BLaER1 (cell line): Measurements from ENCODE around the gene FUT3.
"Not testable (repeated sequence)": the region's sequence is repeated elsewhere in the genome, so short reads cannot be mapped to it uniquely, and the experiment has no call there.

ENCODE experiments used
- H3K27ac ChIP-seq: shearing (Covaris generic); formaldehyde crosslinking; 2 replicates; pipeline ENCODE4 v1.8.1; 2022
- H3K27me3 ChIP-seq: shearing (Covaris generic); formaldehyde crosslinking; 2 replicates; pipeline ENCODE4 v1.8.1; 2022
- H3K36me3 ChIP-seq: shearing (Covaris generic); formaldehyde crosslinking; 2 replicates; pipeline ENCODE4 v1.8.1; 2022
- H3K4me1 ChIP-seq: shearing (Covaris generic); formaldehyde crosslinking; 2 replicates; pipeline ENCODE4 v1.8.1; 2022
- H3K4me2 ChIP-seq: shearing (Covaris generic); formaldehyde crosslinking; 2 replicates; pipeline ENCODE4 v1.8.1; 2022
- H3K4me3 ChIP-seq: shearing (Covaris generic); formaldehyde crosslinking; 2 replicates; pipeline ENCODE4 v1.8.1; 2022
- H3K9ac ChIP-seq: shearing (Covaris generic); formaldehyde crosslinking; 2 replicates; pipeline ENCODE4 v1.8.1; 2022
- H3K9me3 ChIP-seq: shearing (Covaris generic); formaldehyde crosslinking; 2 replicates; pipeline ENCODE4 v1.8.1; 2022
- H4K20me1 ChIP-seq: shearing (Covaris generic); formaldehyde crosslinking; 2 replicates; pipeline ENCODE4 v1.8.1; 2022
- Cebpa-rat ChIP-seq: shearing (Covaris generic); IDR thresholded peaks from 2 replicates; pipeline ENCODE4 v1.8.1; 2022

FUT3 gene

DNA sequence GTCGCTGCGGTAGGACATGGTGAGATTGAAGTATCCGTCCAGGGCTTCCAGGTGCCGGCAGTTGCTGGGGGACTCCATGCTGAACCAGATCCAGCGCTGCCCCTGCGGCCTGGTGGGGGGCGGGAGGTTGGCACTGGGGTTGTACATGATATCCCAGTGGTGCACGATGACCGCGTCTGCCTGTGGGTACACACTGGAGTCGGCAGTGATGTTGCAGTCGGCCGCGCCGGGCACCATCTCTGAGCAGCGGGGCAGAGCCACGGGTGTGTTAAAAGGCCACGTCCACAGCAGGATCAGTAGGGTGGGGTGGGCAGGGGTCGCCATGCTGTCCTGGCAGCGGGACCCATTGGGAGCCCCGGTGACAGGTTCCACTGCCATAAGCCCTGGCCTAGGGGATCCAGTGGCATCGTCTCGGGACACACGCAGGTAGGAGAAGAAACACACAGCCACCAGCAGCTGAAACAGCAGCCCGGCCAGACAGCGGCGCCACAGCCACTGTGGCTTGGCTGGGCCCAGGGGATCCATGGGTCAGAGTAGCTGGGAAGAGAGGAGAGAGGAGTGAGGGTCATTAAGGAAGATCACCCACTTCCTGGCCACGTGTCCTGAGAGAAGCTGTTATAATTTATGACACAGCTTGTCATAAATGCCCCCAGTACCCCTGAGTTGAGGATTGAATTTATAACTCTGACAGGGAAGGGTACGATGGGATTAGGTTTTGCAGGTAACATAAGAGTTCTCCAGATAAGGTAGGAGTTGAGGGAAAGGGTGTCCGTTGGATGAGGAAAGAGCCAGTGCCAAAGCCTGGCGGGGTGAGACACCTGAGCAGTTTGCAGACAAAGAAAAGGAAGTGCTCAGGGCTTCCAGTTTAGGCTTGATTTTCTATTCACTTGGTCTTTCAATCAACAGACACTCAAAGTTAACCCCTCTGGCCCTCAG lies 16.2 kb upstream of the FUT3 start:
- Histone ChIP-seq H3K27me3 (no peaks in the 10 kb centered on the region), H3K27ac (no peak overlapping the region), H3K9me3 (no peaks in the 10 kb centered on the region), H3K4me2 (no peak overlapping the region), H3K4me1 (peaks cover 8% of the 10 kb centered on the region), H3K9ac (no peak overlapping the region), H3K36me3 (no peaks in the 10 kb centered on the region), H3K4me3 (no peak overlapping the region), H4K20me1 (no peaks in the 10 kb centered on the region; the same call in 1 of the 2 replicates)
- no peak for TF ChIP-seq Cebpa-rat

- Histone ChIP-seq H3K9me3 (no peaks in the 10 kb centered on the region), H3K27me3 (no peaks in the 10 kb centered on the region), H3K4me1 (peaks cover 8% of the 10 kb centered on the region), H3K4me2 (0 out of 2 replicates have a peak overlapping the region, but pooled peaks have one; percentile 24), H3K36me3 (no peaks in the 10 kb centered on the region), H3K9ac (no peak overlapping the region), H3K27ac (no peak overlapping the region), H3K4me3 (no peak overlapping the region), H4K20me1 (no peaks in the 10 kb centered on the region; the same call in 1 of the 2 replicates)
- TF ChIP-seq Cebpa-rat, result no peak
Observed at GRCh38 chr19:5865772-5866171, 14.5 kb upstream of the FUT3 start.

- H3K27me3 ChIP-seq, result no peaks in the 10 kb centered on the region
- H3K27ac ChIP-seq, result no peak overlapping the region
- no peaks in the 10 kb centered on the region; the same call in 1 of the 2 replicates for H4K20me1 ChIP-seq
- H3K4me2 ChIP-seq, result 0 out of 2 replicates have a peak overlapping the region, but pooled peaks have one; percentile 24
- H3K4me3 ChIP-seq, result no peak overlapping the region
- peaks cover 8% of the 10 kb centered on the region for H3K4me1 ChIP-seq
- H3K9ac ChIP-seq, result no peak overlapping the region
- no peak for TF ChIP-seq Cebpa-rat
- no peaks in the 10 kb centered on the region for H3K9me3 ChIP-seq
- H3K36me3 ChIP-seq, result no peaks in the 10 kb centered on the region
Observed at GRCh38 chr19:5864725-5865486, 13.7 kb upstream of the FUT3 start.

DNA sequence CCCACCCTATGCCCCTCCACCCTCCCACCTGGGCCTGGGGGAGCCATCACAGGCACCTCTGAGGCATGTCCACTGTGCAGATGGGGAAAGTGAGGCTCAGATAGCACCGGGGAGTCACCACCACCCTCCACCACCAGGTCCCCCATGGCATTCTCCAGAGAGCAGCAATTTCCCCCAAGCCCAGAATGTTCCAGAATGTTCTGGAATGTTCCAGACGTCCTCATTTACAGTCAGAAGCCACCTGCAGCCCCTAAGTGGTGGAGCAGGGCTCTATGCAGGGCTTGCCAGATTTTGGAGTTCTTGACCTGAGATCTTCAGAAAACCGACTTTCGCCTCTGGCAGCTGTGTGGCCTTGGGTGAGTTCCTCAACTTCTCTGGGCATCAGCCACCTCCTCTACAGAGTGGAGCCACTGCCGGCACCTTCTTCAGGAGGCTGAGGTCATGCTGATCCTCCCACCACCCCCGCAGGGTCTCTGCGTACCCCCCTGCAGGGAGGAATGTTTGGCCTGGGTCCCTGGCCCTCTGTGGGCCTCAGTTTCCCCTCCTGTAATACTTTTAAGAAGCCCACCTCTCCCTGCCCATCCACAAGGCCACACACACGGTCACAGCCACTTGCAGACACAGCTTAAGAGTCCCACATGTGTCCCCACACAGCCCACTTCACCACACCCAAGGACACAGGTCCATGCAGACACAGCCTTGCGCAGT lies 12.9 kb upstream of the FUT3 start:
- Histone ChIP-seq H4K20me1 (no peaks in the 10 kb centered on the region; the same call in 1 of the 2 replicates), H3K27me3 (no peaks in the 10 kb centered on the region), H3K9me3 (no peaks in the 10 kb centered on the region), H3K4me3 (no peak overlapping the region), H3K36me3 (no peaks in the 10 kb centered on the region), H3K4me1 (peaks cover 8% of the 10 kb centered on the region), H3K27ac (no peak overlapping the region), H3K4me2 (no peak overlapping the region), H3K9ac (no peak overlapping the region)
- TF ChIP-seq Cebpa-rat, result no peak

GRCh38 chr19:5863030-5863665 lies 11.9 kb upstream of the FUT3 start:
- Histone ChIP-seq H3K4me3 (no peak overlapping the region), H3K4me2 (no peak overlapping the region), H4K20me1 (no peaks in the 10 kb centered on the region; the same call in 1 of the 2 replicates), H3K9me3 (no peaks in the 10 kb centered on the region), H3K4me1 (peaks cover 8% of the 10 kb centered on the region), H3K27me3 (no peaks in the 10 kb centered on the region), H3K27ac (no peak overlapping the region), H3K9ac (no peak overlapping the region), H3K36me3 (no peaks in the 10 kb centered on the region)
- no peak for TF ChIP-seq Cebpa-rat

DNA sequence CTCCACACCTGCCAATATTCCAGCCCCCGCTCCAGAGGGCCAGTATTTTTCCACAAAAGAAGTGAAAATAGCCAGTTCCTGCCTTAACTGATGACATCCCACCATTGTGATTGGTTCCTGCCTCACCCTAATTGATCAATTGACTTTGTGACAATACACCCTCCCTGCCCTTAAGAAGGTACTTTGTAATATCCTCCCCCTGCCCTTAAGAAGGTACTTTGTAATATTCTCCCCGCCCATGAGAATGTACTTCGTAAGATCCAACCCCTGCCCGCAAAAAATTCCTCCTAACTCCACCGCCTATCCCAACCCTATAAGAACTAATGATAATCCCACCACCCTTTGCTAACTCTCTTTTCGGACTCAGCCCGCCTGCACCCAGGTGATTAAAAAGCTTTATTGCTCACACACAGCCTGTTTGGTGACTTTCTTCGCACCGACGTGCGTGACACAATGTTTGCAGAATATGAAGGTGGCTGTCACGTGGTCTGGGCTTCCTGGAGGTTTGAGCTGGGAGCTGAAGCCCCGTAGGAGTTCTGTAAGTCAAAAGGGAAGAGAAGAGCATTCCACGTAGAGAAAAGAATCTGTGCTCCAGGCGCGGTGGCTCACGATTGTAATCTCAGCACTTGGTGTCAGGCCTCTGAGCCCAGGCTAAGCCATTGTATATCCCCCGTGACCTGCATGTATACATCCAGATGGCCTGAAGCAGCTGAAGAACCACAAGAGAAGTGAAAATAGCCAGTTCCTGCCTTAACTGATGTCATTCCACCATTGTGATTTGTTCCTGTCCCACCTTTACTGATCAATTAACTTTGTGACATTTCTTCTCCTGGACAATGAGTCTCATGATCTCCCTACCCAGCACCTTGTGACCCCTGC lies 6.2 kb upstream of the FUT3 start:
- H4K20me1 ChIP-seq, result no peaks in the 10 kb centered on the region
- H3K4me1 ChIP-seq, result peaks cover 6% of the 10 kb centered on the region; the same call in 1 of the 2 replicates
- no peak overlapping the region for H3K4me3 ChIP-seq
- no peak overlapping the region for H3K27ac ChIP-seq
- no peak overlapping the region for H3K4me2 ChIP-seq
- H3K9me3 ChIP-seq, result no peaks in the 10 kb centered on the region
- no peak for TF ChIP-seq Cebpa-rat
- H3K9ac ChIP-seq, result no peak overlapping the region
- no peaks in the 10 kb centered on the region for H3K36me3 ChIP-seq
- H3K27me3 ChIP-seq, result no peaks in the 10 kb centered on the region

- not testable (repeated sequence) for H3K4me3 ChIP-seq, H3K9ac ChIP-seq, H4K20me1 ChIP-seq, H3K27ac ChIP-seq, H3K9me3 ChIP-seq, H3K36me3 ChIP-seq, H3K4me2 ChIP-seq, H3K27me3 ChIP-seq
- H3K4me1 ChIP-seq, result peaks cover 18% of the 10 kb centered on the region
Observed at GRCh38 chr19:5855151-5855550, 3.9 kb upstream of the FUT3 start.

DNA sequence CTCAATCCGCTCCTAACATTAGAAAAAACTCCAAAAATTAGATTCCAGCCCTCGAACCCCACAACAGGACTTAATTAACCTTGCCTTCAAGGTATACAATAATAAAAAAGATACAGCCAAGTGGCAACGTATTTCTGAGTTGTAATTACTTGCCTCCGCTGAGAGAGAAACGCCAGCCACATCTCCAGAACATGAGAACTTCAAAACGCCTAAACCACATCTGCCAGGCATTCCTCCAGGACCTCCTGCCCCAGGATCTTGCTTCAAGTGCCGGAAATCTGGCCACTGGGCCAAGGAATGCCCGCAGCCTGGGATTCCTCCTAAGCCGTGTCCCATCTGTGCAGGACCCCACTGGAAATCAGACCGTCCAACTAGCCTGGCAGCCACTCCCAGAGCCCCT lies 2.9 kb upstream of the FUT3 start:
- H3K4me1 ChIP-seq, result peaks cover 18% of the 10 kb centered on the region
- not testable (repeated sequence) for H4K20me1 ChIP-seq, H3K4me2 ChIP-seq, H3K36me3 ChIP-seq, H3K27ac ChIP-seq, H3K4me3 ChIP-seq, H3K9me3 ChIP-seq, H3K27me3 ChIP-seq, H3K9ac ChIP-seq
